Stimulated activated CD4-positive, alpha-beta T cell treated with anti-CD3 and anti-CD28 coated beads, TNF-alpha, amount 100 ng/mL, for 24 hours (primary cell): ENCODE results near the gene ATRNL1.
"Not testable (repeated sequence)": the region's sequence is repeated elsewhere in the genome, so short reads cannot be mapped to it uniquely, and the experiment has no call there.

Source experiments
- DNase-seq, 3 experiments: peaks; one replicate each; pipeline ENCODE4 v3.0.0-alpha.2; 2020; ENCODE audit warnings: low read depth in 3 of 3

Gene ATRNL1

GRCh38 chr10:115747811-115748210 is 654.6 kb downstream of the ATRNL1 start:
- no peak for DNase-seq

- DNase-seq, result not testable (repeated sequence)
These were observed 665.3 kb downstream of the ATRNL1 start for GRCh38 chr10:115758488-115758887.

GRCh38 chr10:115760131-115760530 is 667.0 kb downstream of the ATRNL1 start:
- no peak for DNase-seq

GRCh38 chr10:115761166-115761565 is 668.0 kb downstream of the ATRNL1 start:
- no peak for DNase-seq

- no peak for DNase-seq
These were observed 668.9 kb downstream of the ATRNL1 start for GRCh38 chr10:115762029-115762428.

GRCh38 chr10:115771755-115772154 is 678.6 kb downstream of the ATRNL1 start:
- DNase-seq, result no peak

GRCh38 chr10:115772606-115773005 is 679.4 kb downstream of the ATRNL1 start:
- DNase-seq, result no peak

GRCh38 chr10:115773832-115774231 is 680.7 kb downstream of the ATRNL1 start:
- no peak for DNase-seq

GRCh38 chr10:115774721-115775120 is 681.6 kb downstream of the ATRNL1 start:
- DNase-seq, result no peak

GRCh38 chr10:115777646-115778045 is 684.5 kb downstream of the ATRNL1 start:
- DNase-seq, result no peak

GRCh38 chr10:115790220-115790619 is 697.1 kb downstream of the ATRNL1 start:
- no peak for DNase-seq

- DNase-seq, result no peak
These were observed 702.8 kb downstream of the ATRNL1 start for GRCh38 chr10:115795964-115796363.

- no peak for DNase-seq
These were observed 708.3 kb downstream of the ATRNL1 start for GRCh38 chr10:115801457-115801856.

GRCh38 chr10:115801992-115802391 is 708.8 kb downstream of the ATRNL1 start:
- DNase-seq, result no peak

GRCh38 chr10:115802911-115803310 is 709.7 kb downstream of the ATRNL1 start:
- DNase-seq, result no peak

GRCh38 chr10:115814542-115814941 is 721.4 kb downstream of the ATRNL1 start:
- no peak for DNase-seq

- DNase-seq, result no peak
These were observed 724.8 kb downstream of the ATRNL1 start for GRCh38 chr10:115818012-115818411.

- no peak for DNase-seq
These were observed 733.2 kb downstream of the ATRNL1 start for GRCh38 chr10:115826396-115826795.

- DNase-seq, result no peak
These were observed 734.3 kb downstream of the ATRNL1 start for GRCh38 chr10:115827231-115828009.

GRCh38 chr10:115828182-115828581 is 735.0 kb downstream of the ATRNL1 start:
- not testable (repeated sequence) for DNase-seq

GRCh38 chr10:115829521-115830205 is 736.5 kb downstream of the ATRNL1 start:
- no peak for DNase-seq

GRCh38 chr10:115830265-115830970 is 737.3 kb downstream of the ATRNL1 start:
- DNase-seq, result no peak

GRCh38 chr10:115831016-115831415 is 737.9 kb downstream of the ATRNL1 start:
- no peak for DNase-seq
